ENCODE data around the gene ZFYVE9.
A peak's percentile ranks its signal among the peaks of the same experiment; 100 is the strongest.
"Not testable (repeated sequence)": the region's sequence is repeated elsewhere in the genome, so short reads cannot be mapped to it uniquely, and the experiment has no call there.

Gene ZFYVE9

GRCh38 chr1:52139817-52140540 lies 1.9 kb upstream of the ZFYVE9 start:
- peak; percentile 18 for DNase-seq
- Mint-ChIP-seq H3K27ac (peak overlapping the region; percentile 80), H3K4me3 (peak overlapping the region; percentile 75), H3K36me3 (ENCODE audit: low read depth) (no peaks in the 10 kb centered on the region), H3K27me3 (peaks cover 3% of the 10 kb centered on the region), H3K4me1 (peaks cover 47% of the 10 kb centered on the region), H3K9me3 (peaks cover 4% of the 10 kb centered on the region)
- ATAC-seq, result peak; percentile 68

- Mint-ChIP-seq H3K27me3 (peaks cover 3% of the 10 kb centered on the region), H3K27ac (peak overlapping the region; percentile 7), H3K4me1 (peaks cover 50% of the 10 kb centered on the region), H3K36me3 (ENCODE audit: low read depth) (no peaks in the 10 kb centered on the region), H3K9me3 (peaks cover 4% of the 10 kb centered on the region), H3K4me3 (peak overlapping the region; percentile 75)
- DNase-seq (no peak), ATAC-seq (no peak)
These were observed 1.0 kb upstream of the ZFYVE9 start for GRCh38 chr1:52140633-52141512.

DNA sequence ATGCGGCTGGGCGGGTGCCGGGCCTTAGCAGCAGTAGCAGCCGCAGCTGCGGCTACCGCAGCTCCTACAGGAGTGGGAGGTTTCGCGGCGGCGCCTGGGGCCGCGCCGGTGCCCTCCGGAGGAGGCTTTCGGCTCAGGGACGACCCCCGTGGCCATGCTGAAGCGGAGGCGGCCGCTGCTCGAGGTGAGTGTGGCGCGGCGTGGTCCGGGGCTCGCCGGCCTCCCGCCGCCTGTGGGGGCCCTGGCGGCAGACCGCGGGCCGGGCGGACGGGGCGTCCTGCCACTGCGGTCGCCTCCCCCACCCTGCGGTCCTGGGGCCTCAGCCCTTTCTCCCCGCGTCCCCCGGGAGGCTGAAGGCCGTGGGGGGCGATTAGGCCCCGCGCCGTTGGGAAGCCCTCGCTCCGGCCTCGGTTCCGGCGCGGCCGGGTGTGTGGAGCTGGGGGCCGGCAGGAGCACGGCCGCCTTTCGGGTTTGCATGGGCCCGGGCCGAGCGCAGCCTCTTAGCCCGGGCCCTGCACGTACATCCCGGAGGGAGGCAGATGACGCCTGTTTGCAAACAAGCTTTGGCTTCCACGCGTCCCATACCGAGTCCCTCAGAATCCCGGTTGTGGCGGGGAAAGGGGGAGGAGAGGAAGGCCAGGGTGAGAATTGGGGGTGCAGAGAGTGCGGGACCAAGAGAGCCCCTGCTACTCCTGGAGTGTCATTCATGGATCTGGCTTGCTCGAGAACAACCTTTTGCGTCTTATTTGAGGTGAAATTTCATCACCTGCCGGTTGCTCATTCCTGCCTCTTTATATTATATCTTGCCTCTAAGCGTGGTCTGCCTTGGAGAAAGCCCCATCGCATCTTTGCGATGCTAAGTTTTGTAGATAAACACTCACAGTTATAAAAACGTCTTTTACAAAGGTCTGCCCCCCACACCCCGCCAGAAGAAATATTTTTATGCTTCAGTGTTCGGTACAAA lies 613 bp downstream of the ZFYVE9 start:
- Mint-ChIP-seq H3K27me3 (peaks cover 3% of the 10 kb centered on the region), H3K27ac (peak overlapping the region; percentile 77), H3K4me3 (peak overlapping the region; percentile 84), H3K9me3 (no peaks in the 10 kb centered on the region), H3K4me1 (peaks cover 50% of the 10 kb centered on the region), H3K36me3 (ENCODE audit: low read depth) (no peaks in the 10 kb centered on the region)
- peak; percentile 36 for DNase-seq
- peak; percentile 47 for ATAC-seq

- no peak overlapping the region for H3K4me3 Mint-ChIP-seq
These were observed 3.2 kb downstream of the ZFYVE9 start for GRCh38 chr1:52145137-52145536.

GRCh38 chr1:52150445-52150844 lies 8.6 kb downstream of the ZFYVE9 start:
- H3K4me1 Mint-ChIP-seq; H3K27me3 Mint-ChIP-seq; DNase-seq; ATAC-seq; H3K27ac Mint-ChIP-seq; H3K36me3 Mint-ChIP-seq (ENCODE audit: low read depth); H3K4me3 Mint-ChIP-seq; H3K9me3 Mint-ChIP-seq: not testable (repeated sequence)

More at GRCh38 chr1:52145137-52145536, 3.2 kb downstream of the ZFYVE9 start:
- H3K9me3 Mint-ChIP-seq, result no peaks in the 10 kb centered on the region
- no peak for ATAC-seq
- H3K4me1 Mint-ChIP-seq, result peaks cover 32% of the 10 kb centered on the region
- no peaks in the 10 kb centered on the region for H3K27me3 Mint-ChIP-seq
- no peak for DNase-seq
- no peak overlapping the region for H3K27ac Mint-ChIP-seq
- H3K36me3 Mint-ChIP-seq (ENCODE audit: low read depth), result no peaks in the 10 kb centered on the region

DNA sequence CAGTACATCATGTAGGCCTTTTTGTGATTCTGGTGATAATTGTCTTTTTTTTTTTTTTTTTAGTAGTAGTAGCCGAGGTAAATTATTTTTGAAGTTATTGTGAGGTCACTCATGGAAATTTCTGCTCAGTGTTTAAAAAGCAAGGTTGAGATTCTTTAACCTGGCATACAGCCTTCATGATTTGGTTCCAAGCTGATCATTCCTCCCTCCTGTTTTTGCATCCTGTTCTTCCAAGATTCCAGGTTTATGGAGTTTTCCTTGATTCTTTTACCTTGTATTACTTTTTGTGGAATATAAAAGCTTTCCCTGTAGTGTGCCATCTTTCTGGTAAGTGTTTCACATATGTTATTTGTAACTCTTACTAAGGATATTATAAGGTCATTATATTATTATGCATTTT lies 9.1 kb downstream of the ZFYVE9 start:
- ATAC-seq (no peak), DNase-seq (no peak)
- Mint-ChIP-seq H3K9me3 (no peaks in the 10 kb centered on the region), H3K27me3 (no peaks in the 10 kb centered on the region), H3K36me3 (ENCODE audit: low read depth) (no peaks in the 10 kb centered on the region), H3K4me1 (no peaks in the 10 kb centered on the region), H3K4me3 (no peak overlapping the region), H3K27ac (no peak overlapping the region)

DNA sequence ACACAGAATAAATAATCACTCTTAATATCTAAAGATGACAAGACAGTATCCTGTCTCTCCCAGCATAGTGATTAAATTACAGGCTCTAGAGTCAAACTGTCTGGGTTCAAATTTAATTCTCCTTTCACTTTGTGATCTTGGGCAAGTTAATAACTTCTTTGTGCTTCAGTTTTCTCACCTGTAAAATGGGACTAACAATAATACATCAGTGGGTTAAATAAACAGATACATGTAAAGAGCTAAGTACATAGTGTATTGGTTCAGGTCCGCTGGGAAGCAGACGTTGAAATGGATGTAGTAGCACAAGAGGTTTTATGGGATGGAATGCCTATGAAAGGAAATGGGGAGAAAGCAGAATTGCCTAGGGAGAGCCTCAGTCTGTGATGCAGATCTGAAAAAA lies 10.7 kb downstream of the ZFYVE9 start:
- no peaks in the 10 kb centered on the region for H3K27me3 Mint-ChIP-seq
- no peak overlapping the region for H3K4me3 Mint-ChIP-seq
- H3K4me1 Mint-ChIP-seq, result no peaks in the 10 kb centered on the region
- H3K36me3 Mint-ChIP-seq (ENCODE audit: low read depth), result no peaks in the 10 kb centered on the region
- no peak overlapping the region for H3K27ac Mint-ChIP-seq
- ATAC-seq (no peak), DNase-seq (no peak)
- no peaks in the 10 kb centered on the region for H3K9me3 Mint-ChIP-seq

DNA sequence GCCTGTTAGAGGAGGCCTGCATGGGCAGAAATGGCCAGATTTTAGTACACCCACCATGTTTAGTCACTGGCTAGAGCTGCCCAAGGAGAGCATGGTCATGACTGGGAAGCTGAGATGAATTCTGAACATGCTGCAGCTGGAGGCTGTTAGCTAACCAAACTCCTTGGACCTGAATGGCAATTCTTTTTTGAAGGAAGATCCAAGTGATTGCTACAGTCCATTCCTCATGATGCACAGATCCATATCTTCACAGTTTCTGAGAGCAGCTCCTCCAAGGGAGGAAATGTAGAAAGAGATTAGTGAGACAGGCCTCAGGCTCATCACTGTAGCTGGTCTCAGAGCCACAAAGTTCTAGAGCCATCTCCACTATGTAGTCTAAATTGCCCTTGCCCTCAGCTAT lies 11.1 kb downstream of the ZFYVE9 start:
- H3K27ac Mint-ChIP-seq, result no peak overlapping the region
- H3K27me3 Mint-ChIP-seq, result no peaks in the 10 kb centered on the region
- ATAC-seq (no peak), DNase-seq (no peak)
- H3K36me3 Mint-ChIP-seq (ENCODE audit: low read depth), result no peaks in the 10 kb centered on the region
- no peaks in the 10 kb centered on the region for H3K9me3 Mint-ChIP-seq
- H3K4me1 Mint-ChIP-seq, result no peaks in the 10 kb centered on the region
- H3K4me3 Mint-ChIP-seq, result no peak overlapping the region

DNA sequence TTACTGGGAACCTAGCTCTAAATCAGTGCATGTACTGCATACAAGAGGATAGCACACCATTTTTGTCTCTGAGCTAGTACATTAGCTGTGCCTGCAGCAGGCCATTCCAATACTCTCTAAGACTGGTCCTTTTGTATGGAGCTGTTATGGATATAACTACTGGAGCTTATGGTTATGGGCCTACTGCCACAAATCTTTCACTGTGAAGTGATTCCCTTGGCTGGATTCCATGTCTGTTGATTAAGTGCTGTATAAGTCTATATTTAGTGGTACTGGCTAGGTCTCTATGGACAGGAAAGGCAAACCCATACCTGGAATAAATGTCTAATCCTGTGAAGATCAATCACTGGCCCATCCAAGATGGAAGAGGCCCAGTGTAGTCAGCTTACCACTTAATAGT lies 12.0 kb downstream of the ZFYVE9 start:
- no peaks in the 10 kb centered on the region for H3K27me3 Mint-ChIP-seq
- ATAC-seq, result no peak

DNA sequence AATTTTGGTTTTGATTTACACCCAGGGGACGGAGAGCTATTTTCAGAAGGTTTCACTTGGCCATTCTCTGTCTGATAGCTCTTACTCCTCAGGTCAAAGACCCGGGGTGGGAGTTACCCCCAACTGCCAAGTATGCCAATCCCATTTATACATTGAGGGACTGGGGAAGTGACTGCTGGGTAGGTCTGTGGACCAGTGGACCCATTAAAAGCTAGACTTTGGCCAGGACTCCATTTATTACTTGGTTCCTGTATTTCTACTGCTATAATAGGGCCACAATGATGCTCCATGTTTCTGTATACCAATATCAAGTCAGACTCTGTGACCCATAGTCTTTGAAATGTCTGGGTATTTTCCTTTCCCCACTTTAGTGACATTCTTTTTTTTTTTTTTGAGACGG lies 14.6 kb downstream of the ZFYVE9 start:
- no peaks in the 10 kb centered on the region for H3K4me1 Mint-ChIP-seq
- ATAC-seq, result no peak
- H3K4me3 Mint-ChIP-seq, result no peak overlapping the region
- no peak for DNase-seq
- H3K27ac Mint-ChIP-seq, result no peak overlapping the region
- H3K9me3 Mint-ChIP-seq, result no peaks in the 10 kb centered on the region
- no peaks in the 10 kb centered on the region for H3K36me3 Mint-ChIP-seq (ENCODE audit: low read depth)
- no peaks in the 10 kb centered on the region for H3K27me3 Mint-ChIP-seq

More for the DNA sequence above, 12.0 kb downstream of the ZFYVE9 start:
- Mint-ChIP-seq H3K36me3 (ENCODE audit: low read depth) (no peaks in the 10 kb centered on the region), H3K4me3 (no peak overlapping the region), H3K4me1 (no peaks in the 10 kb centered on the region), H3K9me3 (no peaks in the 10 kb centered on the region), H3K27ac (no peak overlapping the region)
- DNase-seq, result no peak

GRCh38 chr1:52157582-52157981 lies 15.7 kb downstream of the ZFYVE9 start:
- Mint-ChIP-seq H3K36me3 (ENCODE audit: low read depth) (no peaks in the 10 kb centered on the region), H3K27ac (no peak overlapping the region), H3K4me1 (no peaks in the 10 kb centered on the region), H3K27me3 (no peaks in the 10 kb centered on the region), H3K4me3 (no peak overlapping the region), H3K9me3 (no peaks in the 10 kb centered on the region)
- ATAC-seq, result no peak
- no peak for DNase-seq

GRCh38 chr1:52158218-52158617 lies 16.3 kb downstream of the ZFYVE9 start:
- ATAC-seq, result no peak
- H3K4me1 Mint-ChIP-seq, result no peaks in the 10 kb centered on the region

DNA sequence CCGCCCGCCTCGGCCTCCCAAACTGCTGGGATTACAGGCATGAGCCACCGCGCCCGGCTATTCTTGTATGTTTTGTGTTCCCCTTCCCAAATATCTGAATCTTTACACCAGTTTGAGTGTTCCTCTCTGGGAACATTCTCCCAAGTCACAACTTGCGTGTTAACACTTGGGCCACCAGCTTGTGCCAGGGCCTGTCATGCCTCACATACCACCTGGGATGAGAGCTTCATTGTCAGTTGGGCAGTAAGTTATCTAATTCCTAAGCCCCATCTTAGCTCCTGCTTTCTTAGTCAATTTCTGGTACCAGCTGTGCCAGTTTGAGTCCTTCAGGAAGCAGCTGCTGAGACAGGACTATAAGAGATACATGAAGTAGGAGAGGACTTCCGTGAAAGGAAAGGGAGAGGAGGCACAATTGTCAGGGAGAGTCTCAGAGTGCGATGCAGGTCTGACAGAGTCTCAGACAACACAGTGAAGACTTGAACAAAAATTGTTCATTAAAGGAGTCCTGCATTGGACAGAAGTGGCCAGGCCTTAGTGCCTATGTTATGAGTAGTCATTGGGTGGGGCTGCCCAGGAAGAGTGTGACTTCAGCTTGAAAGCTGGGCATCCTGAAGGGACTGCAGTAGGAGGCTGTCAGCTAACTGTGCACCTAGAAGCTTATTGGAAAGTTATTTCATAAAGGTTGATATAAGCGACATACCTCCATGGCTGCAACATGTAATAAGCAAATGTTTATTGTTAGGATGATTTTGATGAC lies 17.3 kb downstream of the ZFYVE9 start:
- Mint-ChIP-seq H3K9me3 (no peaks in the 10 kb centered on the region), H3K4me1 (no peaks in the 10 kb centered on the region), H3K27me3 (no peaks in the 10 kb centered on the region), H3K36me3 (ENCODE audit: low read depth) (no peaks in the 10 kb centered on the region), H3K27ac (no peak overlapping the region), H3K4me3 (no peak overlapping the region)
- no peak for ATAC-seq
- no peak for DNase-seq

More at GRCh38 chr1:52158218-52158617, 16.3 kb downstream of the ZFYVE9 start:
- no peak overlapping the region for H3K4me3 Mint-ChIP-seq
- H3K36me3 Mint-ChIP-seq (ENCODE audit: low read depth), result no peaks in the 10 kb centered on the region
- no peaks in the 10 kb centered on the region for H3K27me3 Mint-ChIP-seq
- no peak for DNase-seq
- no peaks in the 10 kb centered on the region for H3K9me3 Mint-ChIP-seq
- no peak overlapping the region for H3K27ac Mint-ChIP-seq

DNA sequence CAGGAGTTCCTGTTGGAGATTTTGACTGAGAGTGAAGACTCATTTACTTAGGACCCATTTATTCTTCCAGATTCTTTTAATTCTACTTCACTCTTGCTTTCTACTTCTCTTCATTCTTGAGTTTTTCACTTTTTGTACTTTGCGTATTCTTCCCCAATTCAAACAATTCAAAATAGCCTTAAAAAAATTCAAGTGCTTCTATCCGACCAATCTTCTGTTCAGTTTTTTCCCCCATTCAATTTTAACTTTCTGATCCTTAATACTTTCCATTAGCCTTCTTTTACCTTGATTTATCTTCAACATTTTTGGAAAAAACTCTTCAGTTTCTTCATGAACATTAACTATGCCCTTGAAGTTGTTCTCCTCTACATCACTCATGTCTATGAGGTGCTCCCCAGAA lies 21.1 kb downstream of the ZFYVE9 start:
- Mint-ChIP-seq H3K36me3 (ENCODE audit: low read depth) (no peaks in the 10 kb centered on the region), H3K27me3 (no peaks in the 10 kb centered on the region), H3K27ac (no peak overlapping the region), H3K4me1 (no peaks in the 10 kb centered on the region), H3K4me3 (no peak overlapping the region), H3K9me3 (no peaks in the 10 kb centered on the region)
- DNase-seq (no peak), ATAC-seq (no peak)

Data from activated naive CD8-positive, alpha-beta T cell treated with anti-CD3 and anti-CD28 coated beads, Interleukin-2, amount 50 U/mL, for 24 hours (primary cell).